Neural cell (in vitro differentiated cells): ENCODE measurements around the gene FRAT2. TPM values are rescaled to one million over a fixed set of nuclear protein-coding genes. Genes with fewer than 3 reads are reported as not detected.

Experiments used
- H2AFZ ChIP-seq: fragments of 200-600, 300-800 bp; sonication (generic), shearing (Covaris generic); 2 replicates; pipeline ENCODE4 v1.6.0; 2014; ENCODE audit warnings: low read depth, mild to moderate bottlenecking, antibody characterized with exemption, low read length, moderate library complexity
- H3F3A ChIP-seq: fragments of 200-600 bp; shearing (Covaris generic); 2 replicates; pipeline ENCODE4 v1.6.1; 2016; ENCODE audit warnings: mild to moderate bottlenecking, moderate library complexity, mixed read lengths, antibody characterized with exemption, low read length; ENCODE audit not compliant: insufficient read depth, poor library complexity, severe bottlenecking
- H3K27ac ChIP-seq: fragments of 200-600, 300-800 bp; sonication (generic), shearing (Covaris generic); 2 replicates; pipeline ENCODE4 v1.5.1; 2014; ENCODE audit warnings: mild to moderate bottlenecking, low read length, moderate library complexity
- H3K27me3 ChIP-seq: fragments of 300-800, 200-600 bp; sonication (generic), shearing (Covaris generic); 2 replicates; pipeline ENCODE4 v1.6.0; 2014; ENCODE audit warnings: mild to moderate bottlenecking, low read depth, low read length, moderate library complexity; ENCODE audit not compliant: insufficient read depth
- H3K36me3 ChIP-seq: fragments of 300-800, 200-600 bp; sonication (generic), shearing (Covaris generic); 2 replicates; pipeline ENCODE4 v1.5.1; 2014; ENCODE audit warnings: mild to moderate bottlenecking, antibody characterized with exemption, low read length, moderate library complexity; ENCODE audit not compliant: insufficient read depth
- H3K4me2 ChIP-seq: fragments of 300-800, 200-600 bp; sonication (generic), shearing (Covaris generic); 2 replicates; pipeline ENCODE4 v1.6.0; 2014; ENCODE audit warnings: mild to moderate bottlenecking, low read length
- H3K4me3 ChIP-seq: fragments of 300-800, 200-600 bp; sonication (generic), shearing (Covaris generic); 2 replicates; pipeline ENCODE4 v1.5.1; 2014; ENCODE audit warnings: mild to moderate bottlenecking, low read length, moderate library complexity
- H3K79me2 ChIP-seq: fragments of 200-600 bp; shearing (Covaris generic); replicated peaks from 2 replicates; pipeline ENCODE4 v1.6.0; 2014; ENCODE audit warnings: mild to moderate bottlenecking, low read length, moderate library complexity; ENCODE audit not compliant: insufficient read depth
- H3K9ac ChIP-seq: fragments of 300-800, 200-600 bp; sonication (generic), shearing (Covaris generic); 2 replicates; pipeline ENCODE4 v1.6.1; 2016; ENCODE audit warnings: mild to moderate bottlenecking, low read length, mixed read lengths
- H3K9me2 ChIP-seq: fragments of 200-600 bp; shearing (Covaris generic); 2 replicates; pipeline ENCODE4 v1.6.1; 2016; ENCODE audit warnings: mild to moderate bottlenecking, low read length, mixed read lengths; ENCODE audit not compliant: insufficient read depth
- H3K9me3 ChIP-seq: fragments of 200-600, 300-800 bp; sonication (generic), shearing (Covaris generic); 2 replicates; pipeline ENCODE4 v1.6.1; 2016; ENCODE audit warnings: mild to moderate bottlenecking, mixed run types, low read length, moderate library complexity, mixed read lengths
- H4K20me1 ChIP-seq: fragments of 200-600 bp; shearing (Covaris generic); 2 replicates; pipeline ENCODE4 v1.6.1; 2016; ENCODE audit warnings: mild to moderate bottlenecking, mixed run types; ENCODE audit not compliant: insufficient read depth
- EP300 ChIP-seq: fragments of 450-650 bp; conservative IDR thresholded peaks from 2 replicates; pipeline ENCODE4 v1.6.1; 2014; ENCODE audit warnings: antibody characterized with exemption, mild to moderate bottlenecking, moderate library complexity; ENCODE audit not compliant: poor library complexity, severe bottlenecking
- EZH2 ChIP-seq: fragments of 200-600, 300-800 bp; shearing (Covaris generic), sonication (generic); IDR thresholded peaks from 2 replicates; pipeline ENCODE4 v1.6.1; 2014; ENCODE audit warnings: antibody characterized with exemption, low read length, borderline replicate concordance, mild to moderate bottlenecking; ENCODE audit not compliant: insufficient read depth, poor library complexity, severe bottlenecking
- MXI1 ChIP-seq: fragments of 450-650 bp; conservative IDR thresholded peaks from 2 replicates; pipeline ENCODE4 v1.6.1; 2014; ENCODE audit warnings: antibody characterized with exemption, mild to moderate bottlenecking; ENCODE audit not compliant: poor library complexity, severe bottlenecking
- POLR2AphosphoS5 ChIP-seq: IDR thresholded peaks from 2 replicates; pipeline ENCODE4 v1.6.1; 2012
- RAD21 ChIP-seq: fragments of 450-650 bp; conservative IDR thresholded peaks from 2 replicates; pipeline ENCODE4 v1.6.1; 2014; ENCODE audit warnings: antibody characterized with exemption, mild to moderate bottlenecking, moderate library complexity
- SMC3 ChIP-seq: fragments of 450-650 bp; conservative IDR thresholded peaks from 2 replicates; pipeline ENCODE4 v1.6.1; 2014; ENCODE audit warnings: antibody characterized with exemption, mild to moderate bottlenecking, moderate library complexity; ENCODE audit not compliant: poor library complexity
- TAF1 ChIP-seq: IDR thresholded peaks from 2 replicates; pipeline ENCODE4 v1.6.1; 2012; ENCODE audit warnings: low read depth
- polyA plus RNA-seq: library from polyadenylated mRNA; depleted of rRNA; stranded (reverse); fragments of >200 nt; gene quantifications from 2 replicates; pipeline ENCODE4 v1.2.3, GENCODE V29; 2014
- TF ChIP-seq, protein P1 (sequence below): IDR thresholded peaks from 2 replicates; pipeline ENCODE4 v1.6.1; 2012; ENCODE audit warnings: borderline replicate concordance
- TF ChIP-seq, protein P2 (sequence below): fragments of 450-650 bp; IDR thresholded peaks from 2 replicates; pipeline ENCODE4 v1.5.1; 2014; ENCODE audit warnings: antibody characterized with exemption, mild to moderate bottlenecking, moderate library complexity; ENCODE audit not compliant: poor library complexity, severe bottlenecking

FRAT2 gene
- polyA plus RNA-seq, 1 donor from 2014 or later, result 18.5 TPM

DNA sequence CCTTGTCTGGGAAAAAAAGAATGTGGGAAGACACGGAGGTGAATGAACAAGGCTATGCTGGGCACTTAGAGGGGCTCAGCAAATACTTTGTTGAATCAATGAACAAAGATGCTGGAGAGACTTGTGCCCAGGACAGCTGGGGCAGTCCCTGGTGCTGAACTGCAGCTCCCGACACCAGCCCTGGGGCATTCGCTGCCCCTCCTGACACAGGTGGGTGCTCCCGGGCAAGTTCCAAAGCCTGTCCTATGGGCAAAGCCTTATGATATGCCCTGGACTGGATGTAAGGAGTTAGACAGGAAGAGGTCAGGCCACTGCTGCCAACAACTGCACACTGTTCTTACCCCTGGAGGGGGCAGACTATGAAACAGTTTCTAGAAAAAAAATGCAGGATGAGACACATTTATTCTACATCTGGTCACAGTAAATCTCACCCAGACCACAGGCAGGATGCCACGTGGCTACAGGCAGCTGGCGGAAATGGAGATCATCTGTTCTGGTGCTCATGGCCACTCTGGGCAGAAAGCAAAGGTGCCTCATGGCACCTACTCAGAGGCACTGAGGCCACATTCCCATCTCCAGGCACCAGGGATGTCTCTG lies 21.9 kb upstream of the FRAT2 start:
- H3K79me2 ChIP-seq, result no peaks in the 10 kb centered on the region
- no peak overlapping the region for H3K27ac ChIP-seq
- H3K9ac ChIP-seq, result no peak overlapping the region
- no peaks in the 10 kb centered on the region for H3K9me3 ChIP-seq
- H3F3A ChIP-seq, result no peaks in the 10 kb centered on the region
- H3K4me2 ChIP-seq, result no peak overlapping the region
- H2AFZ ChIP-seq, result no peak overlapping the region
- H4K20me1 ChIP-seq, result no peaks in the 10 kb centered on the region
- no peaks in the 10 kb centered on the region for H3K9me2 ChIP-seq
- no peaks in the 10 kb centered on the region for H3K36me3 ChIP-seq
- no peak overlapping the region for H3K4me3 ChIP-seq
- no peaks in the 10 kb centered on the region for H3K27me3 ChIP-seq
- TF ChIP-seq SMC3 (no peak), EP300 (no peak), POLR2AphosphoS5 (no peak), RAD21 (no peak), TAF1 (no peak), MXI1 (no peak), EZH2 (no peak)
- TF ChIP-seq, protein P1, sequence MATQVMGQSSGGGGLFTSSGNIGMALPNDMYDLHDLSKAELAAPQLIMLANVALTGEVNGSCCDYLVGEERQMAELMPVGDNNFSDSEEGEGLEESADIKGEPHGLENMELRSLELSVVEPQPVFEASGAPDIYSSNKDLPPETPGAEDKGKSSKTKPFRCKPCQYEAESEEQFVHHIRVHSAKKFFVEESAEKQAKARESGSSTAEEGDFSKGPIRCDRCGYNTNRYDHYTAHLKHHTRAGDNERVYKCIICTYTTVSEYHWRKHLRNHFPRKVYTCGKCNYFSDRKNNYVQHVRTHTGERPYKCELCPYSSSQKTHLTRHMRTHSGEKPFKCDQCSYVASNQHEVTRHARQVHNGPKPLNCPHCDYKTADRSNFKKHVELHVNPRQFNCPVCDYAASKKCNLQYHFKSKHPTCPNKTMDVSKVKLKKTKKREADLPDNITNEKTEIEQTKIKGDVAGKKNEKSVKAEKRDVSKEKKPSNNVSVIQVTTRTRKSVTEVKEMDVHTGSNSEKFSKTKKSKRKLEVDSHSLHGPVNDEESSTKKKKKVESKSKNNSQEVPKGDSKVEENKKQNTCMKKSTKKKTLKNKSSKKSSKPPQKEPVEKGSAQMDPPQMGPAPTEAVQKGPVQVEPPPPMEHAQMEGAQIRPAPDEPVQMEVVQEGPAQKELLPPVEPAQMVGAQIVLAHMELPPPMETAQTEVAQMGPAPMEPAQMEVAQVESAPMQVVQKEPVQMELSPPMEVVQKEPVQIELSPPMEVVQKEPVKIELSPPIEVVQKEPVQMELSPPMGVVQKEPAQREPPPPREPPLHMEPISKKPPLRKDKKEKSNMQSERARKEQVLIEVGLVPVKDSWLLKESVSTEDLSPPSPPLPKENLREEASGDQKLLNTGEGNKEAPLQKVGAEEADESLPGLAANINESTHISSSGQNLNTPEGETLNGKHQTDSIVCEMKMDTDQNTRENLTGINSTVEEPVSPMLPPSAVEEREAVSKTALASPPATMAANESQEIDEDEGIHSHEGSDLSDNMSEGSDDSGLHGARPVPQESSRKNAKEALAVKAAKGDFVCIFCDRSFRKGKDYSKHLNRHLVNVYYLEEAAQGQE, result no peak
- TF ChIP-seq, protein P2, sequence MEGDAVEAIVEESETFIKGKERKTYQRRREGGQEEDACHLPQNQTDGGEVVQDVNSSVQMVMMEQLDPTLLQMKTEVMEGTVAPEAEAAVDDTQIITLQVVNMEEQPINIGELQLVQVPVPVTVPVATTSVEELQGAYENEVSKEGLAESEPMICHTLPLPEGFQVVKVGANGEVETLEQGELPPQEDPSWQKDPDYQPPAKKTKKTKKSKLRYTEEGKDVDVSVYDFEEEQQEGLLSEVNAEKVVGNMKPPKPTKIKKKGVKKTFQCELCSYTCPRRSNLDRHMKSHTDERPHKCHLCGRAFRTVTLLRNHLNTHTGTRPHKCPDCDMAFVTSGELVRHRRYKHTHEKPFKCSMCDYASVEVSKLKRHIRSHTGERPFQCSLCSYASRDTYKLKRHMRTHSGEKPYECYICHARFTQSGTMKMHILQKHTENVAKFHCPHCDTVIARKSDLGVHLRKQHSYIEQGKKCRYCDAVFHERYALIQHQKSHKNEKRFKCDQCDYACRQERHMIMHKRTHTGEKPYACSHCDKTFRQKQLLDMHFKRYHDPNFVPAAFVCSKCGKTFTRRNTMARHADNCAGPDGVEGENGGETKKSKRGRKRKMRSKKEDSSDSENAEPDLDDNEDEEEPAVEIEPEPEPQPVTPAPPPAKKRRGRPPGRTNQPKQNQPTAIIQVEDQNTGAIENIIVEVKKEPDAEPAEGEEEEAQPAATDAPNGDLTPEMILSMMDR, result no peak

DNA sequence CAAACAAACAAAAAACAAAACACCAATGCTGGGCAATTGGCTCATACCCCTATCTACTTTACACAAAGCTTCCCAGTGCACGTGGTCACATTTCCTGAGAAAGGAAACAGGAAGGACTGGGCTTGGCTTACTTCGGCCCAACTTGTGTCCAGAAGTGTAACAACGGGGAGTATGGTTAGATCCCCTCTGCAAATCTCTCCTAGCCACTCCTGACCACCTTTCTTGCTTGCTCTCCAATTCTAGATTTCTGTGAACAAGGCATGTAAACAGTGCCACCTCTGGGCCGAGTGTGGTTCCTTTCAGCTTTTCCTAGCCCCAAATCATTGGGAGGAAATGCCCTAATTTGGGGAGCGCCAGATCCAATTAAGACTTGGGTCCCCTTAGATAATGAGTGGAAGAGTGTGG lies 21.0 kb upstream of the FRAT2 start:
- Histone ChIP-seq H3F3A (no peaks in the 10 kb centered on the region), H3K9ac (no peak overlapping the region), H3K9me3 (no peaks in the 10 kb centered on the region), H3K9me2 (no peaks in the 10 kb centered on the region), H3K4me3 (no peak overlapping the region), H3K27ac (no peak overlapping the region), H3K27me3 (no peaks in the 10 kb centered on the region), H3K4me2 (no peak overlapping the region), H2AFZ (no peak overlapping the region), H4K20me1 (no peaks in the 10 kb centered on the region), H3K36me3 (no peaks in the 10 kb centered on the region), H3K79me2 (no peaks in the 10 kb centered on the region)
- TF ChIP-seq POLR2AphosphoS5 (no peak), RAD21 (peak; percentile 78), SMC3 (peak; percentile 80)
- TF ChIP-seq, protein P2, result peak; percentile 75
- TF ChIP-seq, protein P1, result no peak
